ENCODE data around the gene WRNIP1.
A peak's percentile ranks its signal among the peaks of the same experiment; 100 is the strongest.

The WRNIP1 gene

GRCh38 chr6:2748183-2748582 lies 17.0 kb upstream of the WRNIP1 start:
- H3K4me1 ChIP-seq, result peaks cover 0 to 19% (median 2%) of the 10 kb centered on the region in 4 donors
- TF ChIP-seq, protein P1, sequence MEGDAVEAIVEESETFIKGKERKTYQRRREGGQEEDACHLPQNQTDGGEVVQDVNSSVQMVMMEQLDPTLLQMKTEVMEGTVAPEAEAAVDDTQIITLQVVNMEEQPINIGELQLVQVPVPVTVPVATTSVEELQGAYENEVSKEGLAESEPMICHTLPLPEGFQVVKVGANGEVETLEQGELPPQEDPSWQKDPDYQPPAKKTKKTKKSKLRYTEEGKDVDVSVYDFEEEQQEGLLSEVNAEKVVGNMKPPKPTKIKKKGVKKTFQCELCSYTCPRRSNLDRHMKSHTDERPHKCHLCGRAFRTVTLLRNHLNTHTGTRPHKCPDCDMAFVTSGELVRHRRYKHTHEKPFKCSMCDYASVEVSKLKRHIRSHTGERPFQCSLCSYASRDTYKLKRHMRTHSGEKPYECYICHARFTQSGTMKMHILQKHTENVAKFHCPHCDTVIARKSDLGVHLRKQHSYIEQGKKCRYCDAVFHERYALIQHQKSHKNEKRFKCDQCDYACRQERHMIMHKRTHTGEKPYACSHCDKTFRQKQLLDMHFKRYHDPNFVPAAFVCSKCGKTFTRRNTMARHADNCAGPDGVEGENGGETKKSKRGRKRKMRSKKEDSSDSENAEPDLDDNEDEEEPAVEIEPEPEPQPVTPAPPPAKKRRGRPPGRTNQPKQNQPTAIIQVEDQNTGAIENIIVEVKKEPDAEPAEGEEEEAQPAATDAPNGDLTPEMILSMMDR (IDR thresholded peaks at IDR 0.05), result no peak
- no peak overlapping the region for H3K27ac ChIP-seq
- no peaks in the 10 kb centered on the region for H3K27me3 ChIP-seq
- no peaks in the 10 kb centered on the region for H3K9me3 ChIP-seq
- DNase-seq, result no peak
- no peaks in the 10 kb centered on the region for H3K36me3 ChIP-seq
- intact Hi-C loops (cut with DNase I; ENCODE audit: low total_unique reads), result no loop called here
- H3K4me3 ChIP-seq, result no peak overlapping the region

DNA sequence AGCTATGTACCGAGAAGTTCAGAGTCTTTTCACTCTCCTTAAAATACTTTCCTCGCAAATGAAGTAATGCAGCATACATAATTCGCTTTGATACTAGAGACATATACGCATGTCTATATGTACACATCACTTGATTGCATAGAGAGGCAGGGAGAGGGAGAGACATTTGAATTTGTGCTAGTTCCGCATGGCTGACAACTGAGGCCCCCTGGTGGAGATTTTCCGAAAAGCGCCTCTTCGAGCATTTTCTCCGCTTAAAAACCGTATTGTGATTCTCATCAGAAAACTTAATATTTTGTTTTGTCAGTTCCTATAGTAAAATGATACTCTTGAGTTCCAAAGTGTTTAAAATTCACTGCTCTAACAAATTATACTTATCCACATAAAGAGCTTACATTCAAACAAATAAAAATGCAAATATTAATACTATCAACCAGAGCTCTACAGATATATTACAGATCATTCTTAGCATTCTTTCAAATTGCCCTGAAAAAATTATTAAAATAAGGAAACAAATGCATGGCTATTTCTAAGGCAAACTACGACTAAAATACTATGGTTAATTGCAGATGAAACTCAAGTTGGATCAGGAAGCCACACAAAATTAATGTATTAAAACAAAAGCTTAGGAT lies 15.1 kb upstream of the WRNIP1 start:
- Histone ChIP-seq H3K36me3 (no peaks in the 10 kb centered on the region), H3K27ac (no peak overlapping the region), H3K27me3 (no peaks in the 10 kb centered on the region), H3K9me3 (no peaks in the 10 kb centered on the region), H3K4me3 (peak overlapping the region; percentile 9 to 31), H3K4me1 (peaks cover 0 to 6% (median 0%) of the 10 kb centered on the region in 4 donors)
- TF ChIP-seq, protein P1 (IDR thresholded peaks at IDR 0.05), result peak; percentile 74 to 86
- intact Hi-C loops (cut with DNase I; ENCODE audit: low total_unique reads), result loop anchor here (5.0 kb wide), 1 partner anchor 1153 kb away; no protein-coding TSS in a partner anchor
- DNase-seq, result peak in 1 of 2 donors; percentile 74

DNA sequence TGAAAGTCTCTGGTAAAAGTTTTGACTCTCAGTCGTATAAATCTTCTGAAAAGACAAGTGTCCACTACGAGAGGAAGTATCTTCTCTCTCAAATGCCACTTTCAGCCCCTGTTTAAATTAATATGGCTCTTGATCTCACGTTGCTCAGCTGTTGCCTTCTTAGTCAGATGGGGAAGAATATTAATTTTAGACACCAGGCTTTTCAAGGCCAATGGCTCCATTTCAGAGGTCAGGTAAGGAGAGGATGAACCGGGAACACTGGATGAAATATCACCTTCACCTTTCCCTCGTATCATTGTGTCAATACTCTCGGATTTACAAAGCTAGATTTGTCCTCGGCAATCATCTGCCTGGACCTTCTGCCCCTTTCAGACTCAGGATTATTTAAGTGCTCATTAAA lies 14.4 kb upstream of the WRNIP1 start, which contains the start of gene MYLK4:
TSS of gene MYLK4 (minus strand) at position 91 of the 400 bp plus-strand sequence. CDS start 1,628 bp downstream, outside the sequence.
- Histone ChIP-seq H3K9me3 (no peaks in the 10 kb centered on the region), H3K4me3 (peak within 1 kb of the TSS; percentile 9 to 31), H3K27ac (no peak within 1 kb of the TSS), H3K4me1 (peaks cover 0 to 14% (median 0%) of the 10 kb centered on the region in 4 donors), H3K36me3 (no peaks in the 10 kb centered on the region), H3K27me3 (no peaks in the 10 kb centered on the region)
- intact Hi-C loops (cut with DNase I; ENCODE audit: low total_unique reads), result loop anchor here (5.0 kb wide), 1 partner anchor 1154 kb away; no protein-coding TSS in a partner anchor
- DNase-seq, result no peak
- TF ChIP-seq, protein P1 (IDR thresholded peaks at IDR 0.05), result no peak

GRCh38 chr6:2751871-2752270 lies 13.3 kb upstream of the WRNIP1 start:
- no peaks in the 10 kb centered on the region for H3K27me3 ChIP-seq
- no peaks in the 10 kb centered on the region for H3K36me3 ChIP-seq
- intact Hi-C loops (cut with DNase I; ENCODE audit: low total_unique reads), result loop anchor here (5.0 kb wide), 1 partner anchor 1155 kb away; no protein-coding TSS in a partner anchor
- TF ChIP-seq, protein P1 (IDR thresholded peaks at IDR 0.05), result no peak
- no peak overlapping the region for H3K27ac ChIP-seq
- no peak for DNase-seq
- no peak overlapping the region for H3K4me3 ChIP-seq
- H3K9me3 ChIP-seq, result no peaks in the 10 kb centered on the region
- H3K4me1 ChIP-seq, result peaks cover 0 to 23% (median under 1%) of the 10 kb centered on the region in 4 donors

DNA sequence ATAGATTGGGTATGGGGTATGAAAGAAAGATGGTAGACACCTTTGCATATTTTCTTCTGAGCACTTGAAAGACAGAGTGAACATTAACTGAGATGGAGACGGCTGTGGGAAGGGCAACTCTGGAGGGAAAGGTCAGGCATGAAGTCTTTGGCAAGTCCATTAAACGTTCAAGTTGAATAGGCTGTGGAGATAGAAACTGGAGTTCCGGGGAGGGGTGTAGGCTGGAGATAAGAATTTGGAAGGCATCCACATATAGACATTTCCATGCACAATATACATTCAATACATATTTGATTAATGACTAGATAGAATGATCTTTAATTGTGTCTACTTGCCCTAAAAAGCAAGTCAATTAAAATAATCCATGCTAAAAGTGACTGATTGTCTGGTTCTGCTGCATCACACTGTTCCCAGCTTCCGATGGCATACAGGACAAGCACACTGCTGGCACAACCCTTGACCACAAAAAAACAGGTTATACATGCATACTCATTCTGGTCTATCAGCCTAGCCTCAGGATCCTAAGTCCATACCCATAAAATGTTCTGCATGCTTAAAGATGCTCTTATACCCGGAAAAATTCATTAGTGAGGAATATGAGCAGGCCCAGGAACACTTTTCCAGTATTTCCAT lies 12.6 kb upstream of the WRNIP1 start:
- intact Hi-C loops (cut with DNase I; ENCODE audit: low total_unique reads), result loop anchor here (5.0 kb wide), 1 partner anchor 1155 kb away; no protein-coding TSS in a partner anchor
- H3K4me3 ChIP-seq, result no peak overlapping the region
- H3K4me1 ChIP-seq, result peaks cover 0 to 30% (median 4%) of the 10 kb centered on the region in 4 donors
- H3K9me3 ChIP-seq, result no peaks in the 10 kb centered on the region
- TF ChIP-seq, protein P1 (IDR thresholded peaks at IDR 0.05), result no peak
- no peak for DNase-seq
- H3K27me3 ChIP-seq, result no peaks in the 10 kb centered on the region
- no peak overlapping the region for H3K27ac ChIP-seq
- H3K36me3 ChIP-seq, result no peaks in the 10 kb centered on the region

Measured in tibial artery (tissue), 4 donors.